HepG2 (cell line): ENCODE measurements around the gene SHF. TPM values are rescaled to one million over a fixed set of nuclear protein-coding genes. Genes with fewer than 3 reads are reported as not detected.
A peak's percentile ranks its signal among the peaks of the same experiment; 100 is the strongest.

ENCODE experiments used
- ARID2 ChIP-seq: sonication (generic); formaldehyde crosslinking; IDR thresholded peaks from 2 replicates; pipeline ENCODE4 v1.8.1; 2022; ENCODE audit warnings: mild to moderate bottlenecking, missing genetic modification reagents, borderline replicate concordance
- ATF3 ChIP-seq: sonication (generic); formaldehyde crosslinking; IDR thresholded peaks from 2 replicates; pipeline ENCODE4 v1.4.0; 2020; ENCODE audit warnings: missing genetic modification reagents
- DMAP1 ChIP-seq: IDR thresholded peaks from 2 replicates; pipeline ENCODE4 v1.6.1; 2016
- DNMT1 ChIP-seq: sonication (generic); formaldehyde crosslinking; IDR thresholded peaks from 2 replicates; pipeline ENCODE4 v1.5.1; 2020; ENCODE audit warnings: mild to moderate bottlenecking, missing genetic modification reagents
- FOXK2 ChIP-seq: fragments of 450-650 bp; IDR thresholded peaks from 2 replicates; pipeline ENCODE4 v1.6.1; 2016
- FOXO4 ChIP-seq: sonication (generic); formaldehyde crosslinking; conservative IDR thresholded peaks from 2 replicates; pipeline ENCODE4 v1.8.1; 2023; ENCODE audit warnings: missing genetic modification reagents
- GFI1 ChIP-seq: sonication (generic); formaldehyde crosslinking; IDR thresholded peaks from 2 replicates; pipeline ENCODE4 v1.5.0; 2020; ENCODE audit warnings: missing genetic modification reagents, mild to moderate bottlenecking, borderline replicate concordance
- GTF2F1 ChIP-seq: fragments of 150-350 bp; IDR thresholded peaks from 2 replicates; pipeline ENCODE4 v1.6.1; 2014; ENCODE audit warnings: low read length
- KAT8 ChIP-seq: IDR thresholded peaks from 2 replicates; pipeline ENCODE4 v1.6.1; 2016; ENCODE audit warnings: missing genetic modification reagents, missing compliant biosample characterization
- KDM4B ChIP-seq: sonication (generic); formaldehyde crosslinking; IDR thresholded peaks from 2 replicates; pipeline ENCODE4 v1.4.0; 2020; ENCODE audit warnings: missing genetic modification reagents
- KLF12 ChIP-seq: sonication (generic); formaldehyde crosslinking; IDR thresholded peaks from 2 replicates; pipeline ENCODE4 v1.4.0; 2020; ENCODE audit warnings: missing genetic modification reagents, borderline replicate concordance
- MAFG ChIP-seq: sonication (generic); formaldehyde crosslinking; IDR thresholded peaks from 2 replicates; pipeline ENCODE4 v1.5.1; 2020; ENCODE audit warnings: mild to moderate bottlenecking, missing genetic modification reagents
- MBD4 ChIP-seq: IDR thresholded peaks from 2 replicates; pipeline ENCODE4 v1.6.1; 2012; ENCODE audit warnings: low read length, inconsistent platforms, borderline replicate concordance
- RELA ChIP-seq: sonication (generic); formaldehyde crosslinking; IDR thresholded peaks from 2 replicates; pipeline ENCODE4 v1.4.0; 2020; ENCODE audit warnings: missing genetic modification reagents
- SIX1 ChIP-seq: sonication (generic); formaldehyde crosslinking; IDR thresholded peaks from 2 replicates; pipeline ENCODE4 v1.4.0; 2020; ENCODE audit warnings: missing genetic modification reagents, borderline replicate concordance
- SP140L ChIP-seq: sonication (generic); formaldehyde crosslinking; IDR thresholded peaks from 2 replicates; pipeline ENCODE4 v1.4.0; 2020; ENCODE audit warnings: missing genetic modification reagents, borderline replicate concordance
- THAP11 ChIP-seq: IDR thresholded peaks from 2 replicates; pipeline ENCODE4 v1.6.1; 2016; ENCODE audit warnings: missing biosample characterization, missing genetic modification reagents
- YY1 ChIP-seq: IDR thresholded peaks from 2 replicates; pipeline ENCODE4 v1.6.1; 2011; ENCODE audit warnings: low read length, low read depth, moderate library complexity, mild to moderate bottlenecking; ENCODE audit not compliant: insufficient read depth, insufficient replicate concordance
- ZKSCAN1 ChIP-seq: fragments of 150-350 bp; IDR thresholded peaks from 2 replicates; pipeline ENCODE4 v1.6.1; 2014; ENCODE audit warnings: low read length
- ZNF18 ChIP-seq: sonication (generic); formaldehyde crosslinking; IDR thresholded peaks from 2 replicates; pipeline ENCODE4 v1.8.0; 2022; ENCODE audit warnings: mild to moderate bottlenecking, missing genetic modification reagents; ENCODE audit not compliant: insufficient replicate concordance
- ZNF234 ChIP-seq: sonication (generic); formaldehyde crosslinking; conservative IDR thresholded peaks from 2 replicates; pipeline ENCODE4 v1.5.1; 2020; ENCODE audit warnings: mild to moderate bottlenecking, missing genetic modification reagents
- ZNF235 ChIP-seq: sonication (generic); formaldehyde crosslinking; IDR thresholded peaks from 2 replicates; pipeline ENCODE4 v1.8.1; 2023; ENCODE audit warnings: mild to moderate bottlenecking, missing genetic modification reagents, borderline replicate concordance
- ZNF484 ChIP-seq: sonication (generic); formaldehyde crosslinking; IDR thresholded peaks from 2 replicates; pipeline ENCODE4 v1.5.1; 2020; ENCODE audit warnings: mild to moderate bottlenecking, low read depth, missing genetic modification reagents, borderline replicate concordance
- ZNF562 ChIP-seq: sonication (generic); formaldehyde crosslinking; IDR thresholded peaks from 2 replicates; pipeline ENCODE4 v1.8.0; 2022; ENCODE audit warnings: missing genetic modification reagents, borderline replicate concordance
- ZNF678 ChIP-seq: sonication (generic); formaldehyde crosslinking; IDR thresholded peaks from 2 replicates; pipeline ENCODE4 v1.4.0; 2020; ENCODE audit warnings: mild to moderate bottlenecking, missing genetic modification reagents
- ZNF816 ChIP-seq: sonication (generic); formaldehyde crosslinking; IDR thresholded peaks from 2 replicates; pipeline ENCODE4 v1.8.0; 2022; ENCODE audit warnings: missing genetic modification reagents, mild to moderate bottlenecking, borderline replicate concordance
- ZNF83 ChIP-seq: sonication (generic); formaldehyde crosslinking; IDR thresholded peaks from 2 replicates; pipeline ENCODE4 v1.4.0; 2020; ENCODE audit warnings: missing genetic modification reagents, mild to moderate bottlenecking, borderline replicate concordance
- ZSCAN30 ChIP-seq: sonication (generic); formaldehyde crosslinking; IDR thresholded peaks from 2 replicates; pipeline ENCODE4 v1.5.0; 2020; ENCODE audit warnings: mild to moderate bottlenecking, missing genetic modification reagents
- ZSCAN9 ChIP-seq: IDR thresholded peaks from 2 replicates; pipeline ENCODE4 v1.6.1; 2016; ENCODE audit warnings: borderline replicate concordance
- polyA plus RNA-seq, 8 experiments: library from polyadenylated mRNA; depleted of rRNA in 3 of 8; stranded (reverse) in 7 of 8; unstranded in 1 of 8; fragments of >200 nt; fragmentation: Illumina TruSeq in 4 of 8; extraction: Trizol in 4 of 8; gene quantifications; 2 replicates each; pipeline versions ENCODE4 v1.2.1 to v1.2.3, GENCODE V29; 2011 to 2016; ENCODE audit warnings: low read depth in 4 of 8, missing spikeins in 1 of 8, mixed read lengths in 1 of 8; ENCODE audit not compliant: insufficient read depth in 1 of 8
- total RNA-seq, 5 experiments: library from RNA; depleted of rRNA; stranded (reverse); fragments of >200 nt; fragmentation: Illumina TruSeq; extraction: Trizol; gene quantifications; 2 replicates each; pipeline ENCODE4 v1.2.3, GENCODE V29; 2016; ENCODE audit warnings: low read depth in 1 of 5
- TF ChIP-seq, protein P1 (sequence below): sonication (generic); formaldehyde crosslinking; IDR thresholded peaks from 2 replicates; pipeline ENCODE4 v1.8.1; 2023; ENCODE audit warnings: mild to moderate bottlenecking, inconsistent platforms, moderate library complexity, missing genetic modification reagents, borderline replicate concordance

Gene SHF
- total and polyA plus RNA-seq, 2 of the 13 experiments (the other 11 are each of a cell fraction or from before 2014, with no cell fraction given), result 20.9 to 25.5 TPM

DNA sequence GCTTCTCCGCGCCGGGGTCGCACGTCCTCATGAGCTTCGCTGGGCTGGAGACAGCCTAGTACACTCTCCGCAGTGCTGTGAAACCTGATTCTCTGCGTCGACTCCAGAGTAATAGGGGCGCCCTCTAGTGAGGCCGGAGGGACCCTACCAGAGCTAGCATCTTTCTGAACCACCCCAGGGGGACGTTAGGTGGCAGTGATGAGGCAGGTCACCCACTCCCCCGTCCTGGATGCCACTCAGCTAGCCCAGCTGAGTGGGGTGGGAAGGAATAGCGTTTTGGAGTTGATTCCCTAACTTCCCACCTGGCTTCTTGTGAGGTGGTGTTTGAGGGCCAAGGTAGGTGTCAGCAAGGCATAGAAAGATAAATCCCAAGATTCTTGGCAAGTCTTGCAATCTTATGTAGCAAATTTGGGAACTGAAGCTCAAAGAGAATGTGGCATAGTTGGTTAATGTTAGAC, 69.6 kb downstream of the SHF start (continued):
- peak; percentile 52; the same call in 1 of the 2 replicates for TF ChIP-seq GFI1
- TF ChIP-seq ZNF484 (CRISPR knock-in tag), result no peak
- no peak for TF ChIP-seq MBD4
- peak; percentile 38 for TF ChIP-seq YY1
- 0 out of 2 replicates have a peak, but pooled peaks have one; percentile 58 for TF ChIP-seq ZNF83 (CRISPR knock-in tag)
- TF ChIP-seq, protein P1, sequence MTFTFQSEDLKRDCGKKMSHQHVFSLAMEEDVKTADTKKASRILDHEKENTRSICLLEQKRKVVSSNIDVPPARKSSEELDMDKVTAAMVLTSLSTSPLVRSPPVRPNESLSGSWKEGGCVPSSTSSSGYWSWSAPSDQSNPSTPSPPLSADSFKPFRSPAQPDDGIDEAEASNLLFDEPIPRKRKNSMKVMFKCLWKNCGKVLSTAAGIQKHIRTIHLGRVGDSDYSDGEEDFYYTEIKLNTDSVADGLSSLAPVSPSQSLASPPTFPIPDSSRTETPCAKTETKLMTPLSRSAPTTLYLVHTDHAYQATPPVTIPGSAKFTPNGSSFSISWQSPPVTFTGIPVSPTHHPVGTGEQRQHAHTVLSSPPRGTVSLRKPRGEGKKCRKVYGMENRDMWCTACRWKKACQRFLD (CRISPR knock-in tag), result no peak
- no peak for TF ChIP-seq MAFG (CRISPR knock-in tag)
- no peak for TF ChIP-seq ZKSCAN1
- TF ChIP-seq KDM4B (CRISPR knock-in tag), result no peak
- no peak for TF ChIP-seq RELA (CRISPR knock-in tag)
- TF ChIP-seq ZNF562 (CRISPR knock-in tag), result no peak
- no peak for TF ChIP-seq KLF12 (CRISPR knock-in tag)
- TF ChIP-seq ZNF678, result no peak
- TF ChIP-seq GTF2F1, result no peak
- no peak for TF ChIP-seq FOXK2
- peak; percentile 68; the same call in 1 of the 2 replicates for TF ChIP-seq KAT8 (CRISPR knock-in tag)
- no peak for TF ChIP-seq ZNF18 (CRISPR knock-in tag)
- 0 out of 2 replicates have a peak, but pooled peaks have one; percentile 24 for TF ChIP-seq ATF3 (CRISPR knock-in tag)
- TF ChIP-seq ZNF234 (CRISPR knock-in tag), result no peak
- no peak for TF ChIP-seq ZSCAN30
- no peak for TF ChIP-seq ZNF816 (CRISPR knock-in tag)
- no peak for TF ChIP-seq DMAP1 (CRISPR knock-in tag)
- no peak for TF ChIP-seq ZNF235 (CRISPR knock-in tag)
- TF ChIP-seq SP140L (CRISPR knock-in tag), result no peak
- TF ChIP-seq ARID2 (CRISPR knock-in tag), result no peak
- no peak for TF ChIP-seq ZSCAN9
- TF ChIP-seq SIX1 (CRISPR knock-in tag), result peak; percentile 97
- TF ChIP-seq THAP11 (CRISPR knock-in tag), result peak; percentile 60
- no peak for TF ChIP-seq DNMT1 (CRISPR knock-in tag)
- TF ChIP-seq FOXO4, result no peak
